HepG2 (cell line): Measurements from ENCODE around the gene PLXNA4. TPM values are rescaled to one million over a fixed set of nuclear protein-coding genes. Genes with fewer than 3 reads are reported as not detected.

ENCODE experiments used
- ATAC-seq: fragments of 200-7000 bp; cut with Tn5 transposase; 3 replicates; pipeline ENCODE4 v1.9.1; 2020; ENCODE audit warnings: mild to moderate bottlenecking, moderate library complexity
- BruUV-seq: library from RNA; stranded (reverse); fragments of 400-500 nt; replicated peaks from 2 replicates; lab custom pipeline; 2021; lab: Mats Ljungman, UMichigan
- CTCF ChIA-PET: fragments of 300-600 bp; formaldehyde crosslinking; extraction: SDS; loops from one replicate; lab custom pipeline; 2021; ENCODE audit warnings: low total read pairs, inconsistent platforms, low intra/inter-chr PET ratio; lab: Yijun Ruan, JAX
- POLR2A ChIA-PET: fragments of 350-600 bp; sonication (Branson Sonifier 250); formaldehyde crosslinking; loops from one replicate; lab custom pipeline; 2020; ENCODE audit warnings: antibody characterized with exemption, inconsistent platforms; lab: Yijun Ruan, JAX
- DNase-seq: peaks from one replicate; pipeline ENCODE4 v3.0.0-alpha.2; 2015; ENCODE audit warnings: low spot score
- FAIRE-seq: peaks from 3 replicates; lab custom pipeline; 2011; peaks lifted over from hg19 to GRCh38; lab: Jason Lieb, UNC
- H2AFZ ChIP-seq: one replicate; pipeline ENCODE4 v1.6.1; 2011; ENCODE audit warnings: low read length, inconsistent platforms
- H3K27ac ChIP-seq: fragments of 300-600 bp; 3 replicates; pipeline ENCODE4 v1.8.0; 2011; ENCODE audit warnings: mixed run types, mild to moderate bottlenecking, mixed read lengths, low read length, inconsistent platforms; ENCODE audit not compliant: insufficient read depth; ENCODE audit errors: extremely low read length
- H3K27me3 ChIP-seq, 2 experiments: fragments of 200-600 bp in 1 of 2; 2 replicates in 1 of 2; 3 replicates in 1 of 2; pipeline versions ENCODE4 v1.6.0 to v1.8.0; 2011; ENCODE audit warnings: low read length in 2 of 2, mild to moderate bottlenecking in 2 of 2, moderate library complexity in 2 of 2, inconsistent platforms in 1 of 2; ENCODE audit not compliant: insufficient read depth in 2 of 2, control insufficient read depth in 1 of 2
- H3K36me3 ChIP-seq, 2 experiments: fragments of 200-600 bp in 1 of 2; replicated peaks in 1 of 2; 2 replicates in 1 of 2; 3 replicates in 1 of 2; pipeline versions ENCODE4 v1.5.1 to v1.8.0; 2011; ENCODE audit warnings: low read length in 2 of 2, inconsistent platforms in 1 of 2; ENCODE audit not compliant: insufficient read depth in 2 of 2, control insufficient read depth in 1 of 2
- H3K4me1 ChIP-seq: 2 replicates; pipeline ENCODE4 v1.5.1; 2012; ENCODE audit warnings: low read length, inconsistent platforms; ENCODE audit not compliant: insufficient read depth
- H3K4me2 ChIP-seq: 2 replicates; pipeline ENCODE4 v1.6.0; 2011; ENCODE audit warnings: low read depth, low read length, inconsistent platforms
- H3K4me3 ChIP-seq, 3 experiments: fragments of 200-600 bp in 1 of 3; sonication (generic), shearing (Covaris generic) in 1 of 3; replicated peaks in 1 of 3; 2 replicates each; pipeline ENCODE4 v1.5.1; 2011 to 2016; ENCODE audit warnings: low read length in 3 of 3, inconsistent platforms in 2 of 3, low read depth in 2 of 3, mild to moderate bottlenecking in 2 of 3, control low read depth in 1 of 3, mixed read lengths in 1 of 3; ENCODE audit not compliant: insufficient read depth in 1 of 3
- H3K79me2 ChIP-seq: one replicate; pipeline ENCODE4 v1.6.1; 2011; ENCODE audit warnings: low read length, inconsistent platforms; ENCODE audit not compliant: insufficient read depth
- H3K9ac ChIP-seq: 2 replicates; pipeline ENCODE4 v1.6.0; 2011; ENCODE audit warnings: mild to moderate bottlenecking, low read depth, low read length, inconsistent platforms; ENCODE audit not compliant: insufficient read depth
- H3K9me3 ChIP-seq: 2 replicates; pipeline ENCODE4 v1.5.1; 2012; ENCODE audit warnings: mild to moderate bottlenecking, low read length
- H4K20me1 ChIP-seq: 2 replicates; pipeline ENCODE4 v1.6.0; 2011; ENCODE audit warnings: inconsistent platforms, mild to moderate bottlenecking, low read length, moderate library complexity; ENCODE audit not compliant: insufficient read depth
- ARID3A ChIP-seq: IDR thresholded peaks from 2 replicates; pipeline ENCODE4 v1.6.1; 2012; ENCODE audit warnings: low read depth, low read length, improper control_type of control experiment
- BCL3 ChIP-seq: sonication (generic); formaldehyde crosslinking; IDR thresholded peaks from 2 replicates; pipeline ENCODE4 v1.5.1; 2020; ENCODE audit warnings: mild to moderate bottlenecking, missing genetic modification reagents, moderate library complexity
- CEBPB ChIP-seq: IDR thresholded peaks from 2 replicates; pipeline ENCODE4 v1.6.1; 2011; ENCODE audit warnings: low read depth, low read length, improper control_type of control experiment, borderline replicate concordance
- CREM ChIP-seq, 2 experiments: sonication (generic) in 1 of 2; formaldehyde crosslinking in 1 of 2; IDR thresholded peaks; 2 replicates each; pipeline versions ENCODE4 v1.4.0 to v1.6.1; 2016 to 2020; ENCODE audit warnings: antibody characterized with exemption in 1 of 2, mild to moderate bottlenecking in 1 of 2, missing genetic modification reagents in 1 of 2
- E2F2 ChIP-seq: sonication (generic); formaldehyde crosslinking; IDR thresholded peaks from 2 replicates; pipeline ENCODE4 v1.4.0; 2020; ENCODE audit warnings: missing genetic modification reagents, borderline replicate concordance
- MAFK ChIP-seq, 2 experiments: IDR thresholded peaks in 1 of 2; conservative IDR thresholded peaks in 1 of 2; 2 replicates each; pipeline ENCODE4 v1.6.1; 2011; ENCODE audit warnings: improper control_type of control experiment in 2 of 2, low read length in 2 of 2
- PAWR ChIP-seq: sonication (generic); formaldehyde crosslinking; IDR thresholded peaks from 2 replicates; pipeline ENCODE4 v1.4.0; 2020; ENCODE audit warnings: missing genetic modification reagents, mild to moderate bottlenecking, borderline replicate concordance
- PHB2 ChIP-seq: fragments of 450-650 bp; IDR thresholded peaks from 2 replicates; pipeline ENCODE4 v1.6.1; 2018; ENCODE audit not compliant: partially characterized antibody
- REL ChIP-seq: sonication (generic); formaldehyde crosslinking; conservative IDR thresholded peaks from 2 replicates; pipeline ENCODE4 v1.8.0; 2022; ENCODE audit warnings: mild to moderate bottlenecking, missing genetic modification reagents, moderate library complexity
- TFDP2 ChIP-seq: sonication (generic); formaldehyde crosslinking; IDR thresholded peaks from 2 replicates; pipeline ENCODE4 v1.4.0; 2020; ENCODE audit warnings: missing genetic modification reagents
- ZBTB39 ChIP-seq: sonication (generic); formaldehyde crosslinking; IDR thresholded peaks from 2 replicates; pipeline ENCODE4 v1.5.0; 2020; ENCODE audit warnings: missing genetic modification reagents
- ZBTB7B ChIP-seq: sonication (generic); formaldehyde crosslinking; IDR thresholded peaks from 2 replicates; pipeline ENCODE4 v1.4.0; 2020; ENCODE audit warnings: missing genetic modification reagents
- ZNF367 ChIP-seq: sonication (generic); formaldehyde crosslinking; IDR thresholded peaks from 2 replicates; pipeline ENCODE4 v1.4.0; 2020; ENCODE audit warnings: missing genetic modification reagents, borderline replicate concordance
- ZNF747 ChIP-seq: sonication (generic); formaldehyde crosslinking; IDR thresholded peaks from 2 replicates; pipeline ENCODE4 v1.8.1; 2023; ENCODE audit warnings: missing genetic modification reagents, mild to moderate bottlenecking, borderline replicate concordance
- ZSCAN9 ChIP-seq: IDR thresholded peaks from 2 replicates; pipeline ENCODE4 v1.6.1; 2016; ENCODE audit warnings: borderline replicate concordance
- WGBS: methylation state at CpG from one replicate; pipeline ENCODE4 v1.1.6; 2017; ENCODE audit warnings: low lambda C conversion rate; 5-methylcytosine and 5-hydroxymethylcytosine counted together
- in situ Hi-C: cut with HindIII; loops from 2 replicates; pipeline ENCODE4 v1.10.0; 2017; ENCODE audit warnings: low pct_unique_long_range_greater_than_20kb; ENCODE audit not compliant: extremely low pct_ligation_motif_present
- intact Hi-C: fragments of 100-400 bp; cut with micrococcal nuclease; formaldehyde crosslinking; loops from one replicate; pipeline ENCODE4 v1.10.0; 2022; ENCODE audit not compliant: unreplicated experiment
- polyA plus RNA-seq, 8 experiments: library from polyadenylated mRNA; depleted of rRNA in 3 of 8; stranded (reverse) in 7 of 8; unstranded in 1 of 8; fragments of >200 nt; fragmentation: Illumina TruSeq in 4 of 8; extraction: Trizol in 4 of 8; gene quantifications; 2 replicates each; pipeline versions ENCODE4 v1.2.1 to v1.2.3, GENCODE V29; 2011 to 2016; ENCODE audit warnings: low read depth in 4 of 8, missing spikeins in 1 of 8, mixed read lengths in 1 of 8; ENCODE audit not compliant: insufficient read depth in 1 of 8
- total RNA-seq, 5 experiments: library from RNA; depleted of rRNA; stranded (reverse); fragments of >200 nt; fragmentation: Illumina TruSeq; extraction: Trizol; gene quantifications; 2 replicates each; pipeline ENCODE4 v1.2.3, GENCODE V29; 2016; ENCODE audit warnings: low read depth in 1 of 5

The PLXNA4 gene
- total and polyA plus RNA-seq, 2 of the 13 experiments (the other 11 are each of a cell fraction or from before 2014, with no cell fraction given): 0.01 to 0.04 TPM

- no peaks in the 10 kb centered on the region for H3K36me3 ChIP-seq
- in situ Hi-C loops: no loop called here
- H4K20me1 ChIP-seq: no peaks in the 10 kb centered on the region
- peaks cover 0 to 7% of the 10 kb centered on the region in 2 experiments; a peak in 1 of 5 replicates for H3K27me3 ChIP-seq
- TF ChIP-seq MAFK (conservative IDR thresholded peaks at IDR 0.05 in 1 of 2, IDR thresholded peaks at IDR 0.05 in 1 of 2; ENCODE audit: low read length in 2 of 2) (no peak), ZSCAN9 (no peak), ZBTB39 (CRISPR knock-in tag) (no peak), TFDP2 (no peak), ZNF367 (no peak), PHB2 (no peak), ARID3A (no peak), E2F2 (no peak), CREM (IDR thresholded peaks at IDR 0.05) (no peak), CREM (CRISPR knock-in tag; IDR thresholded peaks at IDR 0.05) (no peak), REL (CRISPR knock-in tag) (no peak), BCL3 (CRISPR knock-in tag) (no peak), ZNF747 (no peak), PAWR (CRISPR knock-in tag) (no peak), ZBTB7B (no peak), CEBPB (no peak)
- no peak overlapping the region for H3K9ac ChIP-seq
- no peak overlapping the region for H3K4me2 ChIP-seq
- intact Hi-C loops: no loop called here
- DNase-seq (no peak), ATAC-seq (no peak), FAIRE-seq (no peak)
- H3K79me2 ChIP-seq: no peaks in the 10 kb centered on the region
- ChIA-PET POLR2A (no interaction called here), CTCF (no interaction called here)
- H3K4me3 ChIP-seq: no peak overlapping the region
- no peaks in the 10 kb centered on the region for H3K4me1 ChIP-seq
- no TSS peak for BruUV-seq
- H2AFZ ChIP-seq: no peak overlapping the region
- H3K27ac ChIP-seq: no peak overlapping the region
- WGBS: 15% methylated on average over 7 of the region's 7 CpGs
- H3K9me3 ChIP-seq: peaks cover 30% of the 10 kb centered on the region
Measured at GRCh38 chr7:132190683-132191082, 385.6 kb downstream of the PLXNA4 start.
